Osteoblast (primary cell): Measurements from ENCODE around the gene THEM5. TPM values are rescaled to one million over a fixed set of nuclear protein-coding genes. Genes with fewer than 3 reads are reported as not detected.

Experiments
- DNase-seq: peaks from one replicate; pipeline ENCODE4 v3.0.0; 2011; ENCODE audit warnings: low spot score, mixed read lengths; ENCODE audit not compliant: insufficient read length; ENCODE audit errors: missing footprints
- H2AFZ ChIP-seq: 2 replicates; pipeline ENCODE4 v1.6.0; 2011; ENCODE audit warnings: mild to moderate bottlenecking, low read length
- H3K27ac ChIP-seq: 2 replicates; pipeline ENCODE4 v1.5.1; 2011; ENCODE audit warnings: mild to moderate bottlenecking, low read depth, low read length, moderate library complexity
- H3K27me3 ChIP-seq: 2 replicates; pipeline ENCODE4 v1.6.0; 2012; ENCODE audit warnings: mild to moderate bottlenecking, control low read depth, inconsistent platforms, low read length, moderate library complexity; ENCODE audit not compliant: insufficient read depth
- H3K36me3 ChIP-seq: 2 replicates; pipeline ENCODE4 v1.5.1; 2011; ENCODE audit warnings: mild to moderate bottlenecking, low read length, control low read depth, moderate library complexity; ENCODE audit not compliant: insufficient read depth
- H3K4me1 ChIP-seq: 2 replicates; pipeline ENCODE4 v1.5.1; 2011; ENCODE audit warnings: mild to moderate bottlenecking, low read length, control low read depth, moderate library complexity; ENCODE audit not compliant: insufficient read depth
- H3K4me2 ChIP-seq: 2 replicates; pipeline ENCODE4 v1.6.0; 2011; ENCODE audit warnings: mild to moderate bottlenecking, low read length; ENCODE audit not compliant: insufficient read depth
- H3K4me3 ChIP-seq: fragments of 200-600 bp; sonication (generic); 3 replicates; pipeline ENCODE4 v1.5.1; 2012; ENCODE audit warnings: mild to moderate bottlenecking, low read length, inconsistent platforms; ENCODE audit not compliant: insufficient read depth
- H3K79me2 ChIP-seq: 2 replicates; pipeline ENCODE4 v1.6.0; 2012; ENCODE audit warnings: mild to moderate bottlenecking, low read length, control low read depth, inconsistent platforms; ENCODE audit not compliant: insufficient read depth
- H3K9me3 ChIP-seq: 2 replicates; pipeline ENCODE4 v1.5.1; 2011; ENCODE audit warnings: low read depth, low read length, control low read depth
- H4K20me1 ChIP-seq: 2 replicates; pipeline ENCODE4 v1.6.0; 2012; ENCODE audit warnings: mild to moderate bottlenecking, low read length, control low read depth; ENCODE audit not compliant: insufficient read depth
- CTCF ChIP-seq: IDR thresholded peaks from 2 replicates; pipeline ENCODE4 v1.5.1; 2011; ENCODE audit warnings: mild to moderate bottlenecking, low read depth, low read length, moderate library complexity; ENCODE audit errors: extremely low read depth
- total RNA-seq: library from RNA; depleted of rRNA; stranded (reverse); fragments of >200 nt; gene quantifications from 2 replicates; pipeline ENCODE4 v1.2.3, GENCODE V29; 2012

THEM5 gene
- total RNA-seq, 1 donor: not detected

DNA sequence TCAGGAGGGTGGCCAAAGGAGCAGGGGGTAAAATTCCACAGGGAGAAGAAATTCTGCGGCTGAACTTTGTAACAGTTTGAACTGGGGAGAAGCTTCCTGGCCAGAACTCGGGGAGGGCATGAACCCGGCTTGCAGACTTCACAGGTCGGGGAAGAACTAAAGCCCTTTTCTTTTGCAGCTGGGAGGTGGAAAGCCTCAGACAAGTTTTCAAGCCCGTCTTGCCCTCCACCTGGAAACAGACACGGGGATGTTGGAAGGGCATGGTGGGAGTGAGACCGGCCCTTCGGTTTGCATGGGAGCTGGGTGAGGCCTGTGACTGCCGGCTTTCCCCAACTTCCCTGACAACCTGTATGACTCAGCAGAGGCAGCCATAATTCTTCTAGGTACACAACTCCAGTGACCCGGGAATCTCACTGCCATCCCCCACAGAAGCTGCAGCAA, 44.5 kb upstream of the THEM5 start:
- Histone ChIP-seq H3K4me3 (no peak overlapping the region), H3K79me2 (peaks cover 28% of the 10 kb centered on the region), H4K20me1 (peaks cover 2% of the 10 kb centered on the region), H3K4me2 (no peak overlapping the region), H2AFZ (no peak overlapping the region), H3K27me3 (no peaks in the 10 kb centered on the region), H3K36me3 (peaks cover 13% of the 10 kb centered on the region), H3K27ac (no peak overlapping the region), H3K4me1 (no peaks in the 10 kb centered on the region), H3K9me3 (no peaks in the 10 kb centered on the region)
- DNase-seq: no peak
- TF ChIP-seq CTCF: no peak

DNA sequence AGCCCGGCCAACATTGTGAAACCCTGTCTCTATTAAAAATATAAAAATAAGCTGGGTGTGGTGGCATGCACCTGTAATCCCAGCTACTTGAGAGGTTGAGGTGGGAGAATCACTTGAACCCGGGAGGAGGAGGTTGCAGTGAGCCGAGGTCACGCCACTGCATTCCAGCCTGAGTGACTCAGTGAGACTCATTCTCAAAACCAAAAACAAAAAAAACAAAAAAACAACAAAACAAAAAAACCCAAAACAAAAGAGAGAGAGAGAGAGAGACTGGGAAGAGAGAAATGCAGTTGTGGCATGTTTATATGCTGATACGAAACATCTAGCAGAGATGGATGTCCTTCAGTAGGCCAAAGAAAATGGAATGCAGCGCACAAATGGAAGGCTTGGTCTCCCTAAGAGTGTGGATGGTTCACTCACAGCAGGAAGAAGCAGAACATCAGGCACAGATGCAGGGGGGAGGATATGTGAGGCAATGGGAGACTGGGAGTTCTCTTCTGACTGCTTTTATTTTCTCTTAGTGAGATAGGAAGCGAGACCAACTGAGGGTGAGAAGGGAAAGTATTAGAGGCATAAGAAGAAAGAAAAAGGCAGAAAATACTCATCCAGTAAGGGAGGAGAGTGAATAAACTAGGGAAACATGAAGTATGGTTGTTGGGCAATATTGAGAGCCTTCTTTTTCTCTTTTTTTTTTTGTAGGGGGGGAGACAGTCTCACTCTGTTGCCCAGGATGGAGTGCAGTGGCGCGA, 39.8 kb upstream of the THEM5 start:
- Histone ChIP-seq H3K79me2 (peaks cover 10% of the 10 kb centered on the region), H3K4me3 (no peak overlapping the region), H3K27me3 (no peaks in the 10 kb centered on the region), H3K9me3 (no peaks in the 10 kb centered on the region), H4K20me1 (peaks cover 2% of the 10 kb centered on the region), H3K36me3 (peaks cover 23% of the 10 kb centered on the region), H3K27ac (no peak overlapping the region), H2AFZ (no peak overlapping the region), H3K4me1 (peaks cover 5% of the 10 kb centered on the region), H3K4me2 (no peak overlapping the region)
- no peak for TF ChIP-seq CTCF
- DNase-seq: no peak

DNA sequence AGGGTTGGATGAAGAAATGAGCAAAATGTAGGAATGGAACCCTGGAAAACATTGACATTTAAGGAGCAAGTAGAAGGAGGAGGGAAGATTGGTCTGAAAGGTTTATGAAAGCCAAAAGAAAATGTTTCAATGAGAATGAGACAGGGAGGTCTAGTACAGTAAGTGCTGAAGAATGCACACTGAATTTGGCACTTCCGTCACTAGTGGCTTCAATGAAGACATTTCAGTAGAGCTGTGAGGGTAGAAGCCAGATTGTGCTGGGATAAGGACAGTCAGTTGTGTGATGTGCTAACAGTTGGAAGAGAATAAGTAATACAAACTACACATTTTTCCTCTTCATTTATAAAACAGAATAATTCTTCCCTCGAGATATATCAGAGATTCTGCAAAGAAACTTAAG, 38.7 kb upstream of the THEM5 start:
- Histone ChIP-seq H3K27ac (no peak overlapping the region), H4K20me1 (no peaks in the 10 kb centered on the region), H3K9me3 (no peaks in the 10 kb centered on the region), H3K4me2 (no peak overlapping the region), H3K27me3 (no peaks in the 10 kb centered on the region), H3K4me3 (no peak overlapping the region), H3K4me1 (peaks cover 5% of the 10 kb centered on the region), H2AFZ (no peak overlapping the region), H3K36me3 (peaks cover 32% of the 10 kb centered on the region), H3K79me2 (peaks cover 3% of the 10 kb centered on the region)
- no peak for DNase-seq
- TF ChIP-seq CTCF: no peak

- H3K79me2 ChIP-seq: no peaks in the 10 kb centered on the region
- H3K4me2 ChIP-seq: no peak overlapping the region
- H3K27me3 ChIP-seq: no peaks in the 10 kb centered on the region
- no peak for DNase-seq
- TF ChIP-seq CTCF: no peak
- no peak overlapping the region for H3K4me3 ChIP-seq
- no peaks in the 10 kb centered on the region for H4K20me1 ChIP-seq
- H3K9me3 ChIP-seq: no peaks in the 10 kb centered on the region
- peaks cover 32% of the 10 kb centered on the region for H3K36me3 ChIP-seq
- H3K4me1 ChIP-seq: peaks cover 5% of the 10 kb centered on the region
- no peak overlapping the region for H2AFZ ChIP-seq
- no peak overlapping the region for H3K27ac ChIP-seq
These were observed 38.0 kb upstream of the THEM5 start for GRCh38 chr1:151891512-151891911.
